ENCODE data around the gene ZFAND3. TPM values are rescaled to one million over a fixed set of nuclear protein-coding genes. Genes with fewer than 3 reads are reported as not detected.

The ZFAND3 gene
- total RNA-seq, 1 experiment from 2014 or later, result 107 TPM

- BruUV-seq (replicated peaks), result no TSS peak
- no peak overlapping the region for H3K27ac Mint-ChIP-seq (ENCODE audit: unreplicated experiment)
These were observed 20.9 kb upstream of the ZFAND3 start for GRCh38 chr6:37798436-37799262.

GRCh38 chr6:37799263-37799644, 20.3 kb upstream of the ZFAND3 start:
- no peaks in the 10 kb centered on the region for H3K9me3 ChIP-seq
- no peaks in the 10 kb centered on the region for H3K4me1 Mint-ChIP-seq (ENCODE audit: low read depth, unreplicated experiment)
- peaks cover 8% of the 10 kb centered on the region for H3K4me1 ChIP-seq
- no peak overlapping the region for H3K4me3 ChIP-seq (ENCODE audit: low read depth, low read length)
- no peak overlapping the region for H3K27ac Mint-ChIP-seq (ENCODE audit: unreplicated experiment)
- no peaks in the 10 kb centered on the region for H3K27me3 Mint-ChIP-seq (ENCODE audit: insufficient read depth, unreplicated experiment)
- H3K4me3 Mint-ChIP-seq (ENCODE audit: unreplicated experiment), result no peak overlapping the region
- no peak for TF ChIP-seq CTCF (IDR thresholded peaks at IDR 0.05; ENCODE audit: insufficient read depth in 1 of 2, low read depth in 1 of 2, low read length in 1 of 2, severe bottlenecking in 1 of 2, unreplicated experiment in 1 of 2)
- ChIA-PET CTCF (interaction anchor here (0.5 kb wide), 1 partner anchor 513 kb away, joined by 3 read pairs; no protein-coding TSS in a partner anchor), POLR2A (no interaction called here)
- BruUV-seq (replicated peaks), result no TSS peak
- H3K36me3 ChIP-seq (ENCODE audit: control insufficient read depth, insufficient read depth, low read length), result no peaks in the 10 kb centered on the region
- DNase-seq, result no peak
- H3K36me3 Mint-ChIP-seq (ENCODE audit: insufficient read depth, unreplicated experiment), result no peaks in the 10 kb centered on the region
- H3K27me3 ChIP-seq (replicated peaks; ENCODE audit: control insufficient read depth, insufficient read depth, low read length), result no peaks in the 10 kb centered on the region
- no peaks in the 10 kb centered on the region for H3K9me3 Mint-ChIP-seq (ENCODE audit: unreplicated experiment)
- intact Hi-C loops (cut with micrococcal nuclease; ENCODE audit: unreplicated experiment), result no loop called here

More at GRCh38 chr6:37798436-37799262, 20.9 kb upstream of the ZFAND3 start:
- H3K9me3 ChIP-seq, result no peaks in the 10 kb centered on the region
- no peaks in the 10 kb centered on the region for H3K9me3 Mint-ChIP-seq (ENCODE audit: unreplicated experiment)
- no peaks in the 10 kb centered on the region for H3K36me3 ChIP-seq (ENCODE audit: control insufficient read depth, insufficient read depth, low read length)
- DNase-seq, result no peak
- CTCF ChIA-PET, result interaction anchor here (0.5 kb wide), 1 partner anchor 512 kb away, joined by 3 read pairs; no protein-coding TSS in a partner anchor
- H3K4me3 ChIP-seq (ENCODE audit: low read depth, low read length), result no peak overlapping the region
- H3K27me3 ChIP-seq (replicated peaks; ENCODE audit: control insufficient read depth, insufficient read depth, low read length), result no peaks in the 10 kb centered on the region
- H3K36me3 Mint-ChIP-seq (ENCODE audit: insufficient read depth, unreplicated experiment), result no peaks in the 10 kb centered on the region
- no peaks in the 10 kb centered on the region for H3K4me1 Mint-ChIP-seq (ENCODE audit: low read depth, unreplicated experiment)
- H3K4me3 Mint-ChIP-seq (ENCODE audit: unreplicated experiment), result no peak overlapping the region
- POLR2A ChIA-PET, result interaction anchor here (0.6 kb wide), 1 partner anchor 56 kb away, joined by 3 read pairs; no protein-coding TSS in a partner anchor
- H3K27me3 Mint-ChIP-seq (ENCODE audit: insufficient read depth, unreplicated experiment), result no peaks in the 10 kb centered on the region
- no peak for TF ChIP-seq CTCF (IDR thresholded peaks at IDR 0.05; ENCODE audit: insufficient read depth in 1 of 2, low read depth in 1 of 2, low read length in 1 of 2, severe bottlenecking in 1 of 2, unreplicated experiment in 1 of 2)
- intact Hi-C loops (cut with micrococcal nuclease; ENCODE audit: unreplicated experiment), result no loop called here
- peaks cover 8% of the 10 kb centered on the region for H3K4me1 ChIP-seq

- intact Hi-C loops (cut with micrococcal nuclease; ENCODE audit: unreplicated experiment), result no loop called here
- CTCF ChIA-PET, result interaction anchor here (1.0 kb wide), 1 partner anchor 10 kb away, joined by 6 read pairs; no protein-coding TSS in a partner anchor
- Histone ChIP-seq H3K9me3 (no peaks in the 10 kb centered on the region), H3K4me1 (peaks cover 8% of the 10 kb centered on the region), H3K36me3 (ENCODE audit: control insufficient read depth, insufficient read depth, low read length) (no peaks in the 10 kb centered on the region), H3K4me3 (ENCODE audit: low read depth, low read length) (no peak overlapping the region), H3K27me3 (replicated peaks; ENCODE audit: control insufficient read depth, insufficient read depth, low read length) (no peaks in the 10 kb centered on the region)
- H3K27me3 Mint-ChIP-seq (ENCODE audit: insufficient read depth, unreplicated experiment), result no peaks in the 10 kb centered on the region
- BruUV-seq (replicated peaks), result no TSS peak
- H3K27ac Mint-ChIP-seq (ENCODE audit: unreplicated experiment), result no peak overlapping the region
- TF ChIP-seq CTCF (IDR thresholded peaks at IDR 0.05; ENCODE audit: insufficient read depth in 1 of 2, low read depth in 1 of 2, low read length in 1 of 2, severe bottlenecking in 1 of 2, unreplicated experiment in 1 of 2), result no peak
- POLR2A ChIA-PET, result no interaction called here
- DNase-seq, result no peak
- H3K4me3 Mint-ChIP-seq (ENCODE audit: unreplicated experiment), result no peak overlapping the region
- no peaks in the 10 kb centered on the region for H3K9me3 Mint-ChIP-seq (ENCODE audit: unreplicated experiment)
- H3K4me1 Mint-ChIP-seq (ENCODE audit: low read depth, unreplicated experiment), result no peaks in the 10 kb centered on the region
- no peaks in the 10 kb centered on the region for H3K36me3 Mint-ChIP-seq (ENCODE audit: insufficient read depth, unreplicated experiment)
These were observed 18.6 kb upstream of the ZFAND3 start for GRCh38 chr6:37800703-37801604.

Measured in Caco-2 (cell line).